Psoas muscle (tissue), 8 donors: ENCODE results near the gene TNFAIP3. TPM values are rescaled to one million over a fixed set of nuclear protein-coding genes. Genes with fewer than 3 reads are reported as not detected.

Source experiments
- ATAC-seq, 4 donors: fragments of 200-7000 bp; cut with Tn5 transposase; one replicate each; pipeline ENCODE4 v1.9.1; 2020; ENCODE audit warnings: moderate library complexity in 3 of 4, mild to moderate bottlenecking in 2 of 4
- DNase-seq, 2 donors: peaks; one replicate each; pipeline ENCODE4 v3.0.0-alpha.2; 2020
- H3K27ac ChIP-seq: fragments of 200-600 bp; one replicate; pipeline ENCODE4 v1.8.0; 2022
- H3K27me3 ChIP-seq, 3 donors: fragments of 200-600 bp in 1 of 3; one replicate each; pipeline versions ENCODE4 v1.6.1 to v1.8.0; 2013 to 2022; ENCODE audit warnings: low read length in 2 of 3, mild to moderate bottlenecking in 2 of 3, moderate library complexity in 1 of 3; ENCODE audit not compliant: insufficient read depth in 3 of 3
- H3K36me3 ChIP-seq, 2 donors: fragments of 200-600 bp in 1 of 2; one replicate each; pipeline versions ENCODE4 v1.6.1 to v1.8.0; 2013 to 2022; ENCODE audit warnings: low read depth in 1 of 2, mild to moderate bottlenecking in 1 of 2, moderate library complexity in 1 of 2; ENCODE audit not compliant: insufficient read depth in 1 of 2
- H3K4me1 ChIP-seq: fragments of 200-600 bp; one replicate; pipeline ENCODE4 v1.8.0; 2022
- H3K4me3 ChIP-seq: fragments of 200-600 bp; one replicate; pipeline ENCODE4 v1.8.0; 2022; ENCODE audit warnings: mild to moderate bottlenecking
- H3K9me3 ChIP-seq: fragments of 200-600 bp; one replicate; pipeline ENCODE4 v1.8.0; 2022
- WGBS, 3 donors: extraction: QIAGEN DNeasy Blood & Tissue Kit; methylation state at CpG; one replicate each; pipeline versions ENCODE4 v1.1.6 to v1.1.7; 2013; 5-methylcytosine and 5-hydroxymethylcytosine counted together
- intact Hi-C, 2 donors: fragments of 100-400 bp; cut with DNase I; formaldehyde crosslinking; loops; one replicate each; pipeline versions ENCODE4 v1.11.0 to v1.14.2; 2022
- polyA plus RNA-seq, 3 donors: library from polyadenylated mRNA; stranded (reverse); fragments of 200-250 nt; gene quantifications; one replicate each; pipeline ENCODE4 v1.2.3, GENCODE V29; 2013
- total RNA-seq, 4 donors: library from RNA; stranded (reverse); fragmentation: NEBNext Ultra II Directional in 2 of 4; extraction: Animal tissue kit (Norgen Biotek cat#: 25700) in 2 of 4; gene quantifications; one replicate each; pipeline versions ENCODE4 v1.2.1 to v1.2.4, GENCODE V29; 2021 to 2023
- TF ChIP-seq, protein P1 (sequence below): fragments of 200-600 bp; IDR thresholded peaks from one replicate; pipeline ENCODE4 v1.8.0; 2022; ENCODE audit warnings: antibody characterized with exemption
- donor health status: healthy with polysubstance abuse.
- donor health status: DM: no; HTN: no; CAD: no; lungs with moderate emphysema.
- donor health status: Bipolar disorder and iron deficiency.
- donor health status: healthy.
- donor health status: DM: yes; HTN: yes; CAD: no.
- donor health status: DM: no; HTN: no; CAD: no.
- donor health status: DM: no; HTN: no; CAD: no.
- donor health status: DM: yes; HTN: yes; CAD: no.

Gene TNFAIP3
- total and polyA plus RNA-seq, 7 donors, result 2.0 to 12.8 (median 4.3) TPM

DNA sequence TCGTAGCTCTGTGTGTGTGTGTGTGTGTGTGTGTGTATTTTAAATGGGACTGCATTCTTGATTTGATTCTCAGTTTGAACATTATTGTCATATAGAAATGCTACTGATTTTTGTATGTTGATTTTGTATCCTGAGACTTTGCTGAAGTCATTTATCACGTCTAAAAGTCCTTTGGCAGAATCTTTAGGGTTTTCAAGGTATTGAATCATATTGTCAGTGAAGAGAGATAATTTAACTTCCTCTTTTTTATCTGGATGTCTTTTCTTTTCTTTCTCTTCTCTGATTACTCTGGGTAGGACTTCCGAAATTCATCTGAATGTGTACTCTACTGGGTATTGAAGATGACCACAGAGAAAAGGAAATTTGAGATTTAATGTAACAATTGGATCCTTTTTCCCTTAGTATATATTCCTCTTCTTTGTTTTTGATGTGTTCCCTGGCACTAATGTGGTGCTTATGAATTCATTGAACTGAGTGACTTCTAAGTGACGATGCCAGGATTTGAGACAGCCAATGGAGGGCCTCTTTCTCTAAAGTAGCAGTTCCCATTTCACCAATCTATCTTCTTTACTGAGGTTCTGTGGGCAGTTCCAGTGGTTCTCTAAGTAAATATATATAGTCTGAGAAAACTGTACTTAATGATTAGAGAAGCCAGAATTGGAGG, 47.6 kb downstream of the TNFAIP3 start:
- WGBS, 3 donors, result 81 to 83% (median 83%) methylated on average over 4 of the region's 4 CpGs
- Histone ChIP-seq H3K4me1 (peaks cover 20% of the 10 kb centered on the region), H3K4me3 (no peak overlapping the region), H3K27ac (no peak overlapping the region), H3K27me3 (no peaks in the 10 kb centered on the region), H3K9me3 (peaks cover 3% of the 10 kb centered on the region), H3K36me3 (no peaks in the 10 kb centered on the region)
- TF ChIP-seq, protein P1, sequence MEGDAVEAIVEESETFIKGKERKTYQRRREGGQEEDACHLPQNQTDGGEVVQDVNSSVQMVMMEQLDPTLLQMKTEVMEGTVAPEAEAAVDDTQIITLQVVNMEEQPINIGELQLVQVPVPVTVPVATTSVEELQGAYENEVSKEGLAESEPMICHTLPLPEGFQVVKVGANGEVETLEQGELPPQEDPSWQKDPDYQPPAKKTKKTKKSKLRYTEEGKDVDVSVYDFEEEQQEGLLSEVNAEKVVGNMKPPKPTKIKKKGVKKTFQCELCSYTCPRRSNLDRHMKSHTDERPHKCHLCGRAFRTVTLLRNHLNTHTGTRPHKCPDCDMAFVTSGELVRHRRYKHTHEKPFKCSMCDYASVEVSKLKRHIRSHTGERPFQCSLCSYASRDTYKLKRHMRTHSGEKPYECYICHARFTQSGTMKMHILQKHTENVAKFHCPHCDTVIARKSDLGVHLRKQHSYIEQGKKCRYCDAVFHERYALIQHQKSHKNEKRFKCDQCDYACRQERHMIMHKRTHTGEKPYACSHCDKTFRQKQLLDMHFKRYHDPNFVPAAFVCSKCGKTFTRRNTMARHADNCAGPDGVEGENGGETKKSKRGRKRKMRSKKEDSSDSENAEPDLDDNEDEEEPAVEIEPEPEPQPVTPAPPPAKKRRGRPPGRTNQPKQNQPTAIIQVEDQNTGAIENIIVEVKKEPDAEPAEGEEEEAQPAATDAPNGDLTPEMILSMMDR, result no peak
- intact Hi-C loops, result loop anchor here in 1 of 2 donors (5.0 kb wide), 1 partner anchor 42 kb away; no protein-coding TSS in a partner anchor
- ATAC-seq (no peak), DNase-seq (no peak)

GRCh38 chr6:137915790-137916189, 48.7 kb downstream of the TNFAIP3 start:
- intact Hi-C loops, result no loop called here
- DNase-seq (no peak), ATAC-seq (no peak)
- Histone ChIP-seq H3K36me3 (no peaks in the 10 kb centered on the region), H3K4me3 (no peak overlapping the region), H3K27me3 (no peaks in the 10 kb centered on the region), H3K27ac (no peak overlapping the region), H3K9me3 (peaks cover 3% of the 10 kb centered on the region), H3K4me1 (peaks cover 15% of the 10 kb centered on the region)
- TF ChIP-seq, protein P1, result no peak
- WGBS, 3 donors, result 58 to 75% (median 67%) methylated on average over 4 of the region's 4 CpGs

GRCh38 chr6:137917551-137918325, 50.7 kb downstream of the TNFAIP3 start:
- DNase-seq, result no peak
- TF ChIP-seq, protein P1, result no peak
- 93 to 100% (median 99%) methylated on average over 1 of the region's 1 CpG for WGBS, 3 donors

GRCh38 chr6:137919502-137919823, 52.4 kb downstream of the TNFAIP3 start:
- no peaks in the 10 kb centered on the region for H3K36me3 ChIP-seq
- no peak for DNase-seq
- intact Hi-C loops, result no loop called here
- peaks cover 3% of the 10 kb centered on the region for H3K9me3 ChIP-seq
- no peak overlapping the region for H3K27ac ChIP-seq
- ATAC-seq, result no peak
- H3K27me3 ChIP-seq, result no peaks in the 10 kb centered on the region
- H3K4me3 ChIP-seq, result no peak overlapping the region
- no peaks in the 10 kb centered on the region for H3K4me1 ChIP-seq
- 85 to 96% (median 88%) methylated on average over 3 of the region's 3 CpGs for WGBS, 3 donors
- TF ChIP-seq, protein P1, result no peak

More at GRCh38 chr6:137917551-137918325, 50.7 kb downstream of the TNFAIP3 start:
- Histone ChIP-seq H3K27me3 (no peaks in the 10 kb centered on the region), H3K36me3 (no peaks in the 10 kb centered on the region), H3K27ac (no peak overlapping the region), H3K4me1 (peaks cover 3% of the 10 kb centered on the region), H3K4me3 (no peak overlapping the region), H3K9me3 (peaks cover 3% of the 10 kb centered on the region)
- intact Hi-C loops, result no loop called here
- ATAC-seq, result no peak
